C4-2B (cell line): ENCODE data around the gene L3MBTL4.

Source experiments
- CTCF ChIP-seq: fragments of 450-650 bp; conservative IDR thresholded peaks from 2 replicates; pipeline ENCODE4 v1.5.1; 2017; ENCODE audit warnings: mild to moderate bottlenecking
- ZFX ChIP-seq: fragments of 450-650 bp; IDR thresholded peaks from 2 replicates; pipeline ENCODE4 v1.6.1; 2017

- TF ChIP-seq CTCF (no peak), ZFX (no peak)
Observed at GRCh38 chr18:6156446-6156845, 258.3 kb downstream of the L3MBTL4 start.
